Fibroblast of lung (primary cell): ENCODE results near the gene JAZF1. TPM values are rescaled to one million over a fixed set of nuclear protein-coding genes. Genes with fewer than 3 reads are reported as not detected.

ENCODE experiments used
- DNase-seq, 2 donors: peaks; one replicate each; pipeline versions ENCODE4 v3.0.0 to v3.0.0-alpha.2; 2010; ENCODE audit warnings: low read depth in 2 of 2
- H2AFZ ChIP-seq: 2 replicates; pipeline ENCODE4 v1.5.1; 2012; ENCODE audit warnings: low read length, control low read depth, inconsistent platforms
- H3K27ac ChIP-seq: 2 replicates; pipeline ENCODE4 v1.5.1; 2011; ENCODE audit warnings: low read length, control low read depth; ENCODE audit not compliant: insufficient read depth
- H3K27me3 ChIP-seq: 2 replicates; pipeline ENCODE4 v1.5.1; 2011; ENCODE audit warnings: mild to moderate bottlenecking, low read length; ENCODE audit not compliant: control insufficient read depth, insufficient read depth
- H3K36me3 ChIP-seq: 2 replicates; pipeline ENCODE4 v1.5.1; 2011; ENCODE audit warnings: low read length; ENCODE audit not compliant: control insufficient read depth, insufficient read depth
- H3K4me1 ChIP-seq: 2 replicates; pipeline ENCODE4 v1.5.1; 2011; ENCODE audit warnings: low read length; ENCODE audit not compliant: control insufficient read depth, insufficient read depth; ENCODE audit errors: extremely low read depth
- H3K4me2 ChIP-seq: 2 replicates; pipeline ENCODE4 v1.5.1; 2011; ENCODE audit warnings: low read length, control low read depth; ENCODE audit not compliant: insufficient read depth; ENCODE audit errors: extremely low read depth
- H3K4me3 ChIP-seq, 4 experiments: fragments of 200-600 bp in 1 of 4; sonication (generic) in 1 of 4; replicated peaks in 1 of 4; 2 replicates each; pipeline ENCODE4 v1.5.1; 2011 to 2016; ENCODE audit warnings: low read length in 4 of 4, low read depth in 3 of 4, mild to moderate bottlenecking in 3 of 4, control low read depth in 2 of 4, inconsistent platforms in 1 of 4, mixed read lengths in 1 of 4; ENCODE audit not compliant: insufficient read depth in 1 of 4; ENCODE audit errors: control extremely low read depth in 1 of 4
- H3K79me2 ChIP-seq: 2 replicates; pipeline ENCODE4 v1.5.1; 2012; ENCODE audit warnings: mild to moderate bottlenecking, low read length, inconsistent platforms; ENCODE audit not compliant: control insufficient read depth, insufficient read depth
- H3K9ac ChIP-seq: 2 replicates; pipeline ENCODE4 v1.5.1; 2011; ENCODE audit warnings: mild to moderate bottlenecking, low read length, control low read depth; ENCODE audit not compliant: insufficient read depth
- H3K9me3 ChIP-seq: 2 replicates; pipeline ENCODE4 v1.5.1; 2012; ENCODE audit warnings: low read depth, low read length; ENCODE audit not compliant: control insufficient read depth, insufficient read depth
- H4K20me1 ChIP-seq: 2 replicates; pipeline ENCODE4 v1.5.1; 2011; ENCODE audit warnings: low read length; ENCODE audit not compliant: control insufficient read depth, insufficient read depth; ENCODE audit errors: extremely low read depth
- CTCF ChIP-seq, 2 donors: IDR thresholded peaks in 1 of 2; conservative IDR thresholded peaks in 1 of 2; 1 replicate in 1 of 2; 2 replicates in 1 of 2; pipeline ENCODE4 v1.5.1; 2011 to 2012; ENCODE audit warnings: low read length in 2 of 2, control low read depth in 1 of 2, inconsistent platforms in 1 of 2, low read depth in 1 of 2, mild to moderate bottlenecking in 1 of 2
- EZH2 ChIP-seq: IDR thresholded peaks from 2 replicates; pipeline ENCODE4 v1.5.1; 2012; ENCODE audit warnings: low read length, control low read depth, mild to moderate bottlenecking; ENCODE audit errors: missing control alignments
- polyA plus RNA-seq, 2 donors: library from polyadenylated mRNA; depleted of rRNA in 1 of 2; stranded (reverse) in 1 of 2; unstranded in 1 of 2; fragments of >200 nt; gene quantifications; 2 replicates each; pipeline ENCODE4 v1.2.1, GENCODE V29; 2011 to 2012; ENCODE audit warnings: missing spikeins in 1 of 2
- total RNA-seq: library from RNA; depleted of rRNA; stranded (reverse); fragments of >200 nt; gene quantifications from 2 replicates; pipeline ENCODE4 v1.2.1, GENCODE V29; 2014

JAZF1 gene
- total and polyA plus RNA-seq, 2 donors (not counting 1 experiment from before 2014, with no cell fraction given), result 9.1 to 9.3 TPM

GRCh38 chr7:28226003-28226402 is 45.4 kb upstream of the JAZF1 start:
- Histone ChIP-seq H3K27me3 (peaks cover 8% of the 10 kb centered on the region), H3K27ac (no peak overlapping the region), H3K4me1 (no peaks in the 10 kb centered on the region), H3K79me2 (no peaks in the 10 kb centered on the region), H3K9ac (no peak overlapping the region), H3K9me3 (no peaks in the 10 kb centered on the region), H2AFZ (no peak overlapping the region), H3K36me3 (no peaks in the 10 kb centered on the region), H4K20me1 (no peaks in the 10 kb centered on the region), H3K4me3 (no peak overlapping the region), H3K4me2 (no peak overlapping the region)
- no peak for DNase-seq
- TF ChIP-seq CTCF (conservative IDR thresholded peaks at IDR 0.05 in 1 of 2, IDR thresholded peaks at IDR 0.05 in 1 of 2; ENCODE audit: low read depth in 1 of 2, low read length in 2 of 2), result no peak
- no peak for TF ChIP-seq EZH2

GRCh38 chr7:28225576-28225975 is 45.0 kb upstream of the JAZF1 start:
- H3K9ac ChIP-seq, result no peak overlapping the region
- H3K36me3 ChIP-seq, result no peaks in the 10 kb centered on the region
- no peak overlapping the region for H3K27ac ChIP-seq
- no peaks in the 10 kb centered on the region for H3K79me2 ChIP-seq
- H3K4me3 ChIP-seq, result no peak overlapping the region
- H3K4me1 ChIP-seq, result no peaks in the 10 kb centered on the region
- H2AFZ ChIP-seq, result no peak overlapping the region
- no peak for DNase-seq
- no peaks in the 10 kb centered on the region for H4K20me1 ChIP-seq
- peaks cover 8% of the 10 kb centered on the region for H3K27me3 ChIP-seq
- H3K9me3 ChIP-seq, result no peaks in the 10 kb centered on the region
- no peak overlapping the region for H3K4me2 ChIP-seq
- no peak for TF ChIP-seq EZH2
- TF ChIP-seq CTCF (conservative IDR thresholded peaks at IDR 0.05 in 1 of 2, IDR thresholded peaks at IDR 0.05 in 1 of 2; ENCODE audit: low read depth in 1 of 2, low read length in 2 of 2), result no peak

GRCh38 chr7:28224675-28225074 is 44.1 kb upstream of the JAZF1 start:
- Histone ChIP-seq H3K79me2 (no peaks in the 10 kb centered on the region), H3K36me3 (no peaks in the 10 kb centered on the region), H3K4me1 (no peaks in the 10 kb centered on the region), H3K9me3 (no peaks in the 10 kb centered on the region), H3K9ac (no peak overlapping the region), H3K27ac (no peak overlapping the region), H3K27me3 (peaks cover 8% of the 10 kb centered on the region), H3K4me3 (no peak overlapping the region), H4K20me1 (no peaks in the 10 kb centered on the region), H3K4me2 (no peak overlapping the region), H2AFZ (no peak overlapping the region)
- TF ChIP-seq CTCF (conservative IDR thresholded peaks at IDR 0.05 in 1 of 2, IDR thresholded peaks at IDR 0.05 in 1 of 2; ENCODE audit: low read depth in 1 of 2, low read length in 2 of 2), result no peak
- no peak for TF ChIP-seq EZH2
- DNase-seq, result no peak
